Mucosa of descending colon (tissue), 3 donors: Measurements from ENCODE around the gene RAB15. TPM values are rescaled to one million over a fixed set of nuclear protein-coding genes. Genes with fewer than 3 reads are reported as not detected.

Experiments
- ATAC-seq: fragments of 200-7000 bp; cut with Tn5 transposase; one replicate; pipeline ENCODE4 v1.9.1; 2020; ENCODE audit warnings: mild to moderate bottlenecking, moderate library complexity
- DNase-seq, 3 donors: peaks; one replicate each; pipeline ENCODE4 v3.0.0-alpha.2; 2020
- H3K36me3 ChIP-seq: fragments of 200-600 bp; one replicate; pipeline ENCODE4 v1.8.0; 2021; ENCODE audit warnings: low read depth, mild to moderate bottlenecking
- H3K4me1 ChIP-seq: fragments of 200-600 bp; one replicate; pipeline ENCODE4 v1.8.0; 2021; ENCODE audit warnings: low read depth, mild to moderate bottlenecking
- H3K4me3 ChIP-seq: fragments of 200-600 bp; one replicate; pipeline ENCODE4 v1.8.0; 2021; ENCODE audit warnings: mild to moderate bottlenecking
- H3K9me3 ChIP-seq: fragments of 200-600 bp; one replicate; pipeline ENCODE4 v1.8.0; 2021; ENCODE audit warnings: mild to moderate bottlenecking
- intact Hi-C, 2 donors: fragments of 100-400 bp; cut with DNase I in 1 of 2; cut with micrococcal nuclease in 1 of 2; formaldehyde crosslinking; loops; one replicate each; pipeline versions ENCODE4 v1.11.0 to v1.11.1; 2022; cut with DNase I, micrococcal nuclease
- total RNA-seq, 3 donors: library from RNA; stranded (reverse); fragmentation: NEBNext Ultra II Directional in 2 of 3; extraction: Animal tissue kit (Norgen Biotek cat#: 25700) in 2 of 3; gene quantifications; one replicate each; pipeline versions ENCODE4 v1.2.1 to v1.2.4, GENCODE V29; 2021 to 2023
- TF ChIP-seq, protein P1 (sequence below): fragments of 200-600 bp; IDR thresholded peaks from one replicate; pipeline ENCODE4 v1.8.0; 2022; ENCODE audit warnings: antibody characterized with exemption, mild to moderate bottlenecking
- donor health status: DM: no; HTN: no; CAD: no; lungs with moderate emphysema.
- donor health status: DM: no; HTN: no; CAD: no.
- donor health status: DM: no; HTN: yes; CAD: no.

The RAB15 gene
- total RNA-seq, 3 donors from 2014 or later, result 21.2 to 46.1 (median 24.0) TPM

DNA sequence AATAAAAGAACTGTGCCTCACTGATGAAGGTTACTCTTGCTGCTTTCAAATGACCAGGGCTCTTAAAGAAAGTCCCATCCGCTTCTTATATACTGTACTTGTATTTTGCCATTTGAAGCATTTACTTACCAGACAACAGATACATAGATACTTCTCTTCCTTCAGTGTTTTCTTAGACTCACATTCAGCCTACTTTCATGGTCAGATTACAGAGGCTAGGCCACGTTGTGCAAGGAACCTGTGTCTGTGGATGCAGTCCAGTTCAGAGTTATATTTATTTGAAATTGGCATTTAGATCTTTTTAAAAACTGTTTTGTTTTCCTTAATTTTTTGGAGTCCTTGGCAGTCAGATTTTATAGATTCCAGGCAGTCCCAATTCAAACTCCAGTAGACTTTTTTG, 51.7 kb downstream of the RAB15 start:
- ATAC-seq (no peak), DNase-seq (no peak)
- Histone ChIP-seq H3K4me3 (no peak overlapping the region), H3K36me3 (no peaks in the 10 kb centered on the region), H3K9me3 (no peaks in the 10 kb centered on the region), H3K4me1 (peaks cover 8% of the 10 kb centered on the region)
- intact Hi-C loops, result no loop called here
- TF ChIP-seq, protein P1, sequence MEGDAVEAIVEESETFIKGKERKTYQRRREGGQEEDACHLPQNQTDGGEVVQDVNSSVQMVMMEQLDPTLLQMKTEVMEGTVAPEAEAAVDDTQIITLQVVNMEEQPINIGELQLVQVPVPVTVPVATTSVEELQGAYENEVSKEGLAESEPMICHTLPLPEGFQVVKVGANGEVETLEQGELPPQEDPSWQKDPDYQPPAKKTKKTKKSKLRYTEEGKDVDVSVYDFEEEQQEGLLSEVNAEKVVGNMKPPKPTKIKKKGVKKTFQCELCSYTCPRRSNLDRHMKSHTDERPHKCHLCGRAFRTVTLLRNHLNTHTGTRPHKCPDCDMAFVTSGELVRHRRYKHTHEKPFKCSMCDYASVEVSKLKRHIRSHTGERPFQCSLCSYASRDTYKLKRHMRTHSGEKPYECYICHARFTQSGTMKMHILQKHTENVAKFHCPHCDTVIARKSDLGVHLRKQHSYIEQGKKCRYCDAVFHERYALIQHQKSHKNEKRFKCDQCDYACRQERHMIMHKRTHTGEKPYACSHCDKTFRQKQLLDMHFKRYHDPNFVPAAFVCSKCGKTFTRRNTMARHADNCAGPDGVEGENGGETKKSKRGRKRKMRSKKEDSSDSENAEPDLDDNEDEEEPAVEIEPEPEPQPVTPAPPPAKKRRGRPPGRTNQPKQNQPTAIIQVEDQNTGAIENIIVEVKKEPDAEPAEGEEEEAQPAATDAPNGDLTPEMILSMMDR, result no peak

DNA sequence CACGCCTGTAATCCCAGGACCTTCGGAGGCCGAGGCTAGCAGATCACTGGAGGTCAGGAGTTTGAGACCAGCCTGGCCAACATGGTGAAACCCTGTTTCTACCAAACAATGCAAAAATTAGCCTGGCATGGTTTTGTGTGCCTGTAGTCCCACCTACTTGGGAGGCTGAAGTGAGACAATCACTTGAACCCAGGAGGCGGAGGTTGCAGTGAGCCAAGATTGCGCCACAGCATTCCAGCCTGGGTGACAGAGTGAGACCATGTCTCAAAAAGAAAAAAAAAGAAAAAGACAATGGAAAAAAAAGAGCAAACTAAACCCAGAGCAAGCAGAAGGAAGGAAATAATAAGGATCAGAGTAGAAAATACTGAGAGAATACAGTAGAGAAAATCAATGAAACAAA, 52.5 kb downstream of the RAB15 start:
- TF ChIP-seq, protein P1, result no peak
- intact Hi-C loops, result no loop called here
- Histone ChIP-seq H3K9me3 (no peaks in the 10 kb centered on the region), H3K36me3 (no peaks in the 10 kb centered on the region), H3K4me1 (peaks cover 14% of the 10 kb centered on the region), H3K4me3 (no peak overlapping the region)
- ATAC-seq, result no peak
- DNase-seq, result no peak

DNA sequence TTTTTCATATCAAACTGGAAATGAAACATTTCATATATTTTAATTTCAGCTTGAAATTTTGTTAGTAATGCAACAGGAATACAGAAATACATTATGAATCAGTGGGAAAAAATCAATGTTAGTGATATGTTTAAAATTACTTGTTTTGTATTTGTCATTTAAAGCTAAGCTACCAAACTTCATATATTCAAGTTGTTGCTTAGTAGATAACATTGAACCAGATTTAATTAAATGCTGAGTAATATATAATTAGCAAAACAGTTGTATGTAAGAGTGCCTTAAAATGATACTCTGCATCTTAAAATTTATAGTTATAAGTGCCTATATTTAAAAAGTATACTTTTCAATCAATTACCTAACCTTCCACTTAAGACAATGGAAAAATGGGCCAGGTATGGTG, 52.9 kb downstream of the RAB15 start:
- no peak overlapping the region for H3K4me3 ChIP-seq
- no peaks in the 10 kb centered on the region for H3K36me3 ChIP-seq
- peaks cover 13% of the 10 kb centered on the region for H3K4me1 ChIP-seq
- no peaks in the 10 kb centered on the region for H3K9me3 ChIP-seq
- DNase-seq (no peak), ATAC-seq (no peak)
- intact Hi-C loops, result no loop called here
- TF ChIP-seq, protein P1, result no peak

DNA sequence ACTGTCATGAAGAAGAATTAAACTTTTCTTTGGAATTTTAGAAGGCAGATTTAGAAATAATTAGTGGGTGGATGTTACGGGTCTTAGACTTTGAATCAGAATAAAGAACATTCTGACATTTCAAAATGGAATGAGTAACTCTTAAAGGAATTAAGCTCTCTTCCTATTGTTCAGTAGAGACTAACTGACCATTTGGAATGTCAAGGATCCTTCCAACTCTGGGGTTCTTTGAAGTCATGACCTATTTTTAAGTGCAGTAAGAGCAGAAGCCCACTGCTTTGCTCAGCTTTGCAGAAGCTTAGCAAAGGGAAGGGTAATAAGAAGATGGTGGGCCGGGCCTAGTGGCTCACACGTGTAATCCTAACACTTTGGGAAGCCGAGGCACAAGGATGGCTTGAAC, 53.9 kb downstream of the RAB15 start:
- intact Hi-C loops, result no loop called here
- Histone ChIP-seq H3K4me3 (no peak overlapping the region), H3K36me3 (no peaks in the 10 kb centered on the region), H3K4me1 (peaks cover 11% of the 10 kb centered on the region), H3K9me3 (no peaks in the 10 kb centered on the region)
- ATAC-seq, result no peak
- DNase-seq, result no peak
- TF ChIP-seq, protein P1, result no peak

DNA sequence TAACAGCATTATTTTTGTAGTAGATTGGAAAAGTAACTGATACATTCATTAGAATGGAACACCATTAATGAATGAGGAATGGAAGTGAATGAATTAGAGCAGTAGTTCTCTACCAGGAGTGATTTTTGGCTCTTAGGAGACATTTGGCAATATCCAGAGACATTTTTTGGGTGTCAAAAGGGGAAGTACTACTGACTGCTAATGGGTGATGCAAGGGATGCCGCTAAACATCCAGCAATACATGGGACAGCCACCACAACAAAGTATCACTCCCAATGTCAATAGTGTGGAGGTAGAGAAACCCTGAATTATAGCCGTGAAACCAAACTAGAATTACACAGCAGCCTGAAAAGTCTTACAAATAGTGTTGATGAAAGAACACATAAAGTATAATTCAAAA, 56.3 kb downstream of the RAB15 start:
- TF ChIP-seq, protein P1, result no peak
- ATAC-seq (no peak), DNase-seq (no peak)
- Histone ChIP-seq H3K36me3 (no peaks in the 10 kb centered on the region), H3K9me3 (no peaks in the 10 kb centered on the region), H3K4me3 (no peak overlapping the region), H3K4me1 (peaks cover 11% of the 10 kb centered on the region)
- intact Hi-C loops, result no loop called here

DNA sequence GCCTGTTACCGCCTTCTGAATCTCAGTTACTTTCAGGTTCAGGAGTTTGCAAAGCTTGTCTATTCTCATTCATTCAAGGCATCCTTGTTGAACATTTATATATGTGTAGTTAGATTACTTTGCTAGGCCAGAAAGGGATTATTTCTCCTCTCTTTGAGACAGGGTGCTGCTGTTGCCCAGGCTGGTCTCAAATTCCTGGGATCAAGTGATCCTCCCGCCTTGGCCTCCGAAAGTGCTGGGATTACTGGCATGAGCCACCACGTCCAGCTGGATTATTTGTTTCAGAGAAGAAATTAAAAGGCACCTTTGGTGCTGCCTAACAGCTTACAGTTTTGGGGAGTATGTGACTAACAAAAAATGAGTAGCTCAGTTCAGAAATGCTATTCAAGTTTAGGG, 57.1 kb downstream of the RAB15 start:
- no peaks in the 10 kb centered on the region for H3K9me3 ChIP-seq
- H3K4me1 ChIP-seq, result peaks cover 11% of the 10 kb centered on the region
- TF ChIP-seq, protein P1, result no peak
- H3K36me3 ChIP-seq, result no peaks in the 10 kb centered on the region
- DNase-seq, result no peak
- intact Hi-C loops, result no loop called here
- no peak for ATAC-seq
- H3K4me3 ChIP-seq, result peak overlapping the region; percentile 96
